Pons (tissue), 1 donor: ENCODE data around the gene DOK6.

Experiments used
- DNase-seq: peaks from one replicate; pipeline ENCODE4 v3.0.0-alpha.2; 2016; ENCODE audit warnings: low spot score

The DOK6 gene

DNA sequence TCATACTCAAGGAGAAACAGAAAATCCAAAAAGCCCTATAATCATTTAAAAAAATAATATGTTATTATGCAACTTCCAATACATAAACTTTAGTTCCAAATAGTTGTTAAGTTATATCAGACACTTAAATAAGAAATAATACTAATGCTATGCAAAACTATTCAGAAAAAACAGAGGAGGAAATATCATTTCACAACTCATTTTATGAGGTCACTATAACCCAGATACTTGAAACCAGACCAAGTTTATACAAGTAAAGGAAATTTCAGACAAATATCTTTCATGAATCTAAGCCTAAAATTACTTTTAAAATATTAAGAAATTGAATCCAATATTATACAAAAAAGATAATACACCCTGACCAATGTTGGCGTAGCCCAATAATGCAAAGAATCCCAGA, 286.2 kb downstream of the DOK6 start:
- DNase-seq = no peak

- DNase-seq = no peak
These were observed 288.6 kb downstream of the DOK6 start for GRCh38 chr18:69689121-69689759.

DNA sequence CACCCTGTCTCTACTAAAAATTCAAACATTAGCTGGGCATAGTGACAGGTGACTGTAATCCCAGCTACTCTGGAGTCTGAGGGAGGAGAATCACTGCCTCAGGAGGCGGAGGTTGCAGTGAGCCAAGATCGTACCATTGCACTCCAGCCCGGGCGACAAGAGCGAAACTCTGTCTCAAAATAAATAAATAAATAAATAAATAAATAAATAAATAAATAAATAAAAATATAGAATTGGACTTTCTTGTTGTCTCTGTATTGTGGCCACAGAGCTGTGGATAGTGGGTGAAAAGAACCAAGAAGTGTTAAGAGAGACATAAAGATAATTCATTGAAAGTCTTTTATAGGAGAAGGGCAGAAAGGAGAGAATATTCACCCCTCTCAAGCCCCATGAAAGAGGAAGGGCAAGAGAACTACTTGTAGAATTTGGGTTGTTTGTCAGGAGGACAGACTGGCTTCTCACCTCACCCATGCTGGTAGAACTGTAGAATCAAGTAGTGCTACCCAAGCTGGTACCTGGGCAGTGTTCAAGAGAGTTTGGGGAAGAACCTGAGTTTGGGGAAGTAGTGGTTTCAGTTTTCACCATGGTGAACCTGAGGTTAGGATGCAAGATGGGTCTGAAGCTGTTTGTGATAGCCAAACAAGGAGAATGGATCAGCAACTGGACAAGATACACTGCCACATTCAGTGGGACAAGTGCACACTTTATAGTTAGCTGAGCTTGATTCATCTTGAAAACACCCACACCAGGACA, 290.5 kb downstream of the DOK6 start:
- no peak for DNase-seq

GRCh38 chr18:69697069-69697468, 296.4 kb downstream of the DOK6 start:
- no peak for DNase-seq

DNA sequence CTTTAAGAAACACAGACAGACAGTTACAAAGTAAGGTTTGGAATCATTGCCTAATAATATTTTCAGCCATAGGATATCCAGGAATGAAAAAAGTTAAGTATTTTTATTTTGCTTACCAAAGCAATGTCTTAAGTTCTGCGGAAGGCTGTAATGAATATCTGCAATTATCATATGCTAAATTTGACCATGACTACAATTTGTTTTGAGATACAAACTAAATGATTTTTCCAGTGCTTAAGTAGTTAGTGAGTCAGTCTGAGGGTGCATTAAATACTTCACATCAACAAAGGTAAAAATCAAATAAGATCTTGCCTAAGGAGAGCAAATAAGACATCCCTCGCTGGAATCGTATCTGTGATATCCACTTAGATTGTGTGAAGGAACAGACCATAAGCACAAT, 297.0 kb downstream of the DOK6 start:
- no peak for DNase-seq

GRCh38 chr18:69701305-69701704, 300.6 kb downstream of the DOK6 start:
- DNase-seq = no peak

DNA sequence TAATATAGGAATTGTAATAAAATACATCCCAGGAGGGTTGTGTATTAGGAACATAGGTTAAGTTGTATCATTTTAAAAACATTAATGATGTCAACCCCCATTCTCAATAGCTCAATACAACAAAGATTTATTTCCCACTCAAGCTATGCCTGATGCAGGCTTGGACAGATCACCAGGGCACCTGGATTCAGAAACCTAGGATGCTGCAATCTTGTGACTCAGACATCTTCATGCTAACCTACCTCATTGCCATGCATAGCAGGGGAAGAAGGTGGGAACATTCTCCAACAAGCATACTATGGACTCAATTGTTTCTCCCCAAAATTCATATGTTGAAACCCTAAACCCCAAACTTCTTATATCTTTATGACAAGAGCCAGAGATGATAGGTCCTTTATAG, 302.8 kb downstream of the DOK6 start:
- no peak for DNase-seq

- DNase-seq = no peak
These were observed 305.3 kb downstream of the DOK6 start for GRCh38 chr18:69705987-69706386.

GRCh38 chr18:69708844-69709243, 308.2 kb downstream of the DOK6 start:
- no peak for DNase-seq

DNA sequence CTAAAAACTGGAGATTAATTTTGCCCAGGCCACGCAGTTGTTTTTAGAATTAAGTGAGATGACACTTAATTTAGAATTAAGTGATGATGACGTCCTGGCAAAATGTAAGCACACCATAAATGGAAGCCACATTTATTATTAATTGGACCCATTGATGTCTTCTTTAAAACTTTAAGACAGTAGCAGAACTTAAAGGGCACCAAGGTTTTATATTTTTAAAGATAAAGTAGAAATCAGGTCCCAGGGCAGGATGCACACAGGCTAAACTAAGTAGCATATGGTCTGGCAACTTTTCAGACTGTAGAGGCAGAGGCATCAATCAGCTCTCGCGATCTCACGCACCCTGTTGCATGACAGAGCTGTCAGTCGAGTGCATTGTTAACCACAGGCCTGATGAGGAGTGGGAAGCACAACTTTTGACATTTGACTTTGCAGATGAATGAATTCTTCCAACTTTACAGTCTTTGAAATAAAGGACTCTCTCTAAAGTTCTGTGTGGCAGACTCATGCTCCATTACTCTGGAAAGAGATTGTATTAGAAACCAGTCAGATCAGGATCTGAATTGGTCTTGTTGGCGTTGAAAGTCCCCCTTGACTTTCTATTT, 314.6 kb downstream of the DOK6 start:
- DNase-seq = no peak

- DNase-seq = no peak
These were observed 316.9 kb downstream of the DOK6 start for GRCh38 chr18:69717586-69717985.

GRCh38 chr18:69718912-69719547, 318.3 kb downstream of the DOK6 start:
- DNase-seq = no peak

DNA sequence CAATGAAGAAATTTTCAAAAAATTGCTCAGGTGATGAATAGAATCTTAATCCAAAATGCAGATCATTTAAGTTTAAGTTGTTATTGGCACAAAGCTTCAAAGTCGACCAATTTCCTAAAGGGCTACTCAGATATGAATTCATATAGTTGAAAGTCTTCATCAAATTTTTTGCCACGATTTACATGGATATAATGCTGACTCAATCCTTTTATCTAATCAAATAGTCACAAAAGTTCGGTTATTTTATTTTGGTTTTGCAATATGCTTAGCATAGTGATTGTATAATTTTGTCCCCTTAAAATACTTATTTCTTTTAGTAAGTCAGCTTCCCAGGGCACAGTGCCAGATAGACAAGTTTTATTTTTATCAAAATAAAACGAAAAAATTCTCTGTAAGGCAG, 319.7 kb downstream of the DOK6 start:
- DNase-seq = no peak

DNA sequence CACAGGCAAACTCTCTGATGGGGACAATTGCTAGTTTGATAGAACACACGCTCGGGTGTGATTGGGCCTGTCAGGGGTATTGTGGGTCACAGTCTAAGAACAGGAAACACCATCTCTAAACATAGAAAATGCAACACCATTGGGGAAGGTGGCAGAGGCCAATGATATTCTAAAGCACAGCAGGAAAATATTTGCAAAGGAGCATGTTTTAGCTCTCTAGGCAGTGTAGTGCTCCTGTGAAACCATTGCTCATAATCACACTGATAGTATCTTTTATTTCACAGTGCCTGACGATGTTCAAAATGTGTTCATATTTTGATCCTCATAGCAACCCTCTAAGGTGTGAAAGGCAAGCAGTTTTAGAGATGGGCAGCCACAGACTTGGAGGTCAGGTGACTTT, 322.7 kb downstream of the DOK6 start:
- DNase-seq = no peak

DNA sequence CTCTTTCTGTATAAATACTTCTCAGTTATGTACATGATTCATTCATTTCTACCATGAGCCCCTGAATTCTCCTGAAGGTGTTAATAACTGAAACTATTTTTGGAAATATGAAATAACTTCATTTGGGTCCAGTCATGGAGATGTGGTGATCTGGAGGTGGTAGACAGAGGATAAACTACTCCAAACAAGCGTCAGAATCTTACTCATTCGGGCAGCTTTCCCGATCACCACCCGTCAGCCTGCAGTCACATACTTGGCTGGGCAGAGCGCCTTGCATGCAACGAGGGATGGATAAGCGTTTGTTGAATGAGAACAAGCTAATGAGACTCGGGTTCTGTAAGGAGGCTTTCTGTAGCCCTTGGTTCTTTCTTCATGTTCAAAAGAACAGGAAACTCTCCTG, 324.3 kb downstream of the DOK6 start:
- DNase-seq = no peak

DNA sequence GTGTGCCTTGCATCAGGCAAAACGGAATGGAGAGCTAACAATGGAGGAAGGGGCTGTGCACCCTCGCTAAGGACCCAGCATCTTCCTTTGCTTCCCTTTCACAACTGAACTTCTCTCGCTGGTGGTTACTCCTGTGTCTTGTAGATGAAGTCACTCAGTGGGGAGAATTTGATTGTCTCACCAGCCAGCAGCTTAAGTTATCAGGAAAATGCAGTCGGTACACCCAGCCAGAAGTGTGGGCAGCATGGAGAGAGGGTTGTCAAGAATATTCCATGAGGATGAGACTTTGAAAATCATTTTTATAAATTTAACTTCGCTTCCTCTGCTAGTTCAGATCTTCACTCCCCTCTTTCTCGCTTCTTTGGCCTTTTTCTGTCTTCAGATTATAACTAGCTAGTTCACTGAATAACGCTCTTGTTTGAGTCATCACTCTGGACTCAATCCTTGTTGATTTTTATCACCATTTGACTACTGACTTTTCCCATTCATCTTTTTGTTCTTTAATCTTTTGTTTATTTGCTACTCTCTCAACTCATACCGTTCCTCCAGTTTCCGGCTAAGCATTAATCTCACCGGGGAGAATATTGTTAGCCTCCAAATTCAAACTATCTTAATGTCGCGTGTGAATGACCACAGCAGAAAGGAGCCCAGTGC, 325.3 kb downstream of the DOK6 start:
- no peak for DNase-seq

- DNase-seq = no peak
These were observed 327.4 kb downstream of the DOK6 start for GRCh38 chr18:69727912-69728572.

GRCh38 chr18:69730664-69731063, 330.0 kb downstream of the DOK6 start:
- no peak for DNase-seq

DNA sequence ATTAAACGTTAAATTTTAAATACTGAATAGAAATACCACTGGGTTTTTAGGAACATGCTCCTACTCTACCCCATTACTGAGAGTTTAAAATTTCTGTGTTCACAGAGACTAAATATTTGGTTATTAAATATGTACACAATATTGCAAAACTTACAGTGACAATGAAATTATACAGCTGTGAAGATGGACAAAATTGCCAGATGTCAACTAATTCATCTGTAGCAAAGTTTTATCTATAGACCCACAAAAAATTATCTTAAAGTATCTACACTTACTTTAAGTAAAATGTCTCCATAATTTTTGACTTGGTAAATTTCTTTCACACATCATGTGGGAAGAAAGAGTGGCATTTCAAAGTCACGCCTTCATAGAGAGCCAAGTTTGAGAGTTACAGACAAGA, 333.8 kb downstream of the DOK6 start:
- DNase-seq = no peak

GRCh38 chr18:69736730-69737129, 336.0 kb downstream of the DOK6 start:
- no peak for DNase-seq

DNA sequence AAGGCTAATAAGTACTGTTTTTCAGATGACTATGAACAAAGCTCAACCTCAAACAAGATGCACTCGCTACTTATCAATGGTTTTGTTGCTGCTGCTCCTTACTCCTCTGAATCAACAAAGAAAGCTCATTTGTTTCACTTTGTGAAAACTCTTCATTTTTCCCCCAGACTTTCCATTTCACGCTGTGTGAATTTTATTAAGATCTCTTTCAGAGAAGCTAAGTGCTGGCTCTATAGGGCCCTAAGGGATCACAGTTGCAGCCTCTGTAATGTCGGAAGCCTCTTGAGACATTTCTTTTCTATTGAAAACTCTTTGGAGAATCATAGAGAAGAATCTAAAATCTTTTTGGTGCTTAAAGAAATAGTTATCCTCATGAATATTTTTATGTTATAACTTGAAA, 337.2 kb downstream of the DOK6 start:
- no peak for DNase-seq

GRCh38 chr18:69747388-69747787, 346.7 kb downstream of the DOK6 start:
- no peak for DNase-seq
